Stomach (tissue), 9 donors: ENCODE measurements around the gene SPP1. TPM values are rescaled to one million over a fixed set of nuclear protein-coding genes. Genes with fewer than 3 reads are reported as not detected.

Source experiments
- DNase-seq, 2 donors: peaks; one replicate each; pipeline versions ENCODE4 v3.0.0 to v3.0.0-alpha.2; 2013 to 2019
- H3K27ac ChIP-seq, 5 donors: fragments of 200-600 bp in 4 of 5; sonication (generic) in 4 of 5; one replicate each; pipeline ENCODE4 v1.5.1; 2013 to 2019; ENCODE audit warnings: mild to moderate bottlenecking in 1 of 5, moderate library complexity in 1 of 5
- H3K27me3 ChIP-seq, 3 donors: fragments of 200-600 bp; sonication (generic); one replicate each; pipeline ENCODE4 v1.5.1; 2017 to 2019; ENCODE audit warnings: mixed run types in 1 of 3
- H3K36me3 ChIP-seq, 4 donors: fragments of 200-600 bp; sonication (generic); 1 replicate in 3 of 4; 2 replicates in 1 of 4; pipeline ENCODE4 v1.5.1; 2016 to 2019
- H3K4me1 ChIP-seq, 4 donors: fragments of 200-600 bp; sonication (generic); one replicate each; pipeline ENCODE4 v1.5.1; 2016 to 2019
- H3K4me3 ChIP-seq, 4 donors: fragments of 200-600 bp; sonication (generic) in 3 of 4; one replicate each; pipeline ENCODE4 v1.5.1; 2016 to 2019; ENCODE audit warnings: mild to moderate bottlenecking in 1 of 4
- H3K9me3 ChIP-seq, 4 donors: fragments of 200-600 bp; sonication (generic); one replicate each; pipeline ENCODE4 v1.5.1; 2016 to 2019
- EP300 ChIP-seq: sonication (generic); formaldehyde crosslinking; IDR thresholded peaks from one replicate; pipeline ENCODE4 v1.6.1; 2017; ENCODE audit warnings: antibody characterized with exemption
- POLR2A ChIP-seq, 4 donors: fragments of 450-650 bp; IDR thresholded peaks; one replicate each; pipeline ENCODE4 v1.6.1; 2016; ENCODE audit warnings: antibody characterized with exemption in 4 of 4, control low read depth in 2 of 4, mild to moderate bottlenecking in 1 of 4, moderate library complexity in 1 of 4
- POLR2AphosphoS5 ChIP-seq, 3 donors: sonication (generic); formaldehyde crosslinking; IDR thresholded peaks; one replicate each; pipeline ENCODE4 v1.6.1; 2016; ENCODE audit warnings: antibody characterized with exemption in 3 of 3
- WGBS, 5 donors: extraction: QIAGEN DNeasy Blood & Tissue Kit in 3 of 5; methylation state at CpG; one replicate each; pipeline versions ENCODE4 v1.1.5 to v1.1.7; 2013 to 2018; 5-methylcytosine and 5-hydroxymethylcytosine counted together
- intact Hi-C: fragments of 100-400 bp; cut with DNase I; formaldehyde crosslinking; loops from one replicate; pipeline ENCODE4 v1.15.1; 2023; ENCODE audit warnings: low total_unique reads
- polyA plus RNA-seq, 3 donors: library from polyadenylated mRNA; stranded (reverse); fragments of 200-250 nt; gene quantifications; one replicate each; pipeline ENCODE4 v1.2.3, GENCODE V29; 2013
- total RNA-seq, 5 donors: library from RNA; depleted of rRNA; stranded (reverse); fragments of >200 nt; gene quantifications; one replicate each; pipeline versions ENCODE4 v1.1.0 to v1.2.3, GENCODE V29; 2014 to 2016
- TF ChIP-seq, protein P1 (sequence below), 7 experiments: fragments of 450-650 bp in 4 of 7; fragments of 200-600 bp in 3 of 7; sonication (generic) in 3 of 7; IDR thresholded peaks; one replicate each; pipeline ENCODE4 v1.5.1; 2016 to 2019; ENCODE audit warnings: antibody characterized with exemption in 7 of 7, control low read depth in 2 of 7, mild to moderate bottlenecking in 1 of 7
- donor health status: healthy with polysubstance abuse.
- donor health status: Bipolar disorder and iron deficiency.
- donor health status: healthy.

SPP1 gene
- total and polyA plus RNA-seq, 8 donors: 2.3 to 80.8 (median 10.9) TPM

DNA sequence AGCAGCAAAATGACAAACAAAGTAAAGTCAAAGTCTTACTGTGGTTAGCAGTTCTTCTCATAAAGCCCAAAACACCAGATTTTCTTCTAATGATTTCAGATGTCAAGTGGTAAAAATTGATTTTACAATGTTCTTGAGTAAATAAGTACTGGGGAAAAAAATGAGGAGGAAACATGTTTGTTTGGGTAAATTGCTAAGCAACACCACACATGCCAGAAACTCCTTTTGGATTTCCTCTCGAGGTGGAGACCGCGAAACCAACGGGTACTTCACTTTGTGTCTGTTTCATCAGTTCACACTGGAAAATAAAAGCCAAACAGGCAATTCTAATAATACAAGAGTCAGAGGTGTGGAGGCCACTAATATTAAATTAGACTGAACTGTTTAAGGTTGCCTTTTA, 27.3 kb downstream of the SPP1 start:
- DNase-seq: no peak
- Histone ChIP-seq H3K27ac (no peak overlapping the region), H3K4me1 (peaks cover 4 to 19% (median 7%) of the 10 kb centered on the region in 4 donors), H3K27me3 (no peaks in the 10 kb centered on the region), H3K36me3 (no peaks in the 10 kb centered on the region), H3K9me3 (no peaks in the 10 kb centered on the region), H3K4me3 (no peak overlapping the region)
- TF ChIP-seq POLR2AphosphoS5 (IDR thresholded peaks at IDR 0.05) (no peak), POLR2A (IDR thresholded peaks at IDR 0.05) (no peak), EP300 (no peak)
- TF ChIP-seq, protein P1, sequence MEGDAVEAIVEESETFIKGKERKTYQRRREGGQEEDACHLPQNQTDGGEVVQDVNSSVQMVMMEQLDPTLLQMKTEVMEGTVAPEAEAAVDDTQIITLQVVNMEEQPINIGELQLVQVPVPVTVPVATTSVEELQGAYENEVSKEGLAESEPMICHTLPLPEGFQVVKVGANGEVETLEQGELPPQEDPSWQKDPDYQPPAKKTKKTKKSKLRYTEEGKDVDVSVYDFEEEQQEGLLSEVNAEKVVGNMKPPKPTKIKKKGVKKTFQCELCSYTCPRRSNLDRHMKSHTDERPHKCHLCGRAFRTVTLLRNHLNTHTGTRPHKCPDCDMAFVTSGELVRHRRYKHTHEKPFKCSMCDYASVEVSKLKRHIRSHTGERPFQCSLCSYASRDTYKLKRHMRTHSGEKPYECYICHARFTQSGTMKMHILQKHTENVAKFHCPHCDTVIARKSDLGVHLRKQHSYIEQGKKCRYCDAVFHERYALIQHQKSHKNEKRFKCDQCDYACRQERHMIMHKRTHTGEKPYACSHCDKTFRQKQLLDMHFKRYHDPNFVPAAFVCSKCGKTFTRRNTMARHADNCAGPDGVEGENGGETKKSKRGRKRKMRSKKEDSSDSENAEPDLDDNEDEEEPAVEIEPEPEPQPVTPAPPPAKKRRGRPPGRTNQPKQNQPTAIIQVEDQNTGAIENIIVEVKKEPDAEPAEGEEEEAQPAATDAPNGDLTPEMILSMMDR (IDR thresholded peaks at IDR 0.05): no peak
- intact Hi-C loops: no loop called here
- 41 to 73% (median 58%) methylated on average over 4 of the region's 4 CpGs for WGBS, 5 donors

- peaks cover 6 to 20% (median 8%) of the 10 kb centered on the region in 4 donors for H3K4me1 ChIP-seq
- 48 to 71% (median 70%) methylated on average over 3 of the region's 3 CpGs for WGBS, 5 donors
- no peak for DNase-seq
- H3K9me3 ChIP-seq: no peaks in the 10 kb centered on the region
- intact Hi-C loops: no loop called here
- H3K36me3 ChIP-seq: no peaks in the 10 kb centered on the region
- H3K27me3 ChIP-seq: no peaks in the 10 kb centered on the region
- no peak for TF ChIP-seq POLR2A (IDR thresholded peaks at IDR 0.05)
- TF ChIP-seq, protein P1 (IDR thresholded peaks at IDR 0.05): no peak
- TF ChIP-seq POLR2AphosphoS5 (IDR thresholded peaks at IDR 0.05): no peak
- no peak for TF ChIP-seq EP300
- no peak overlapping the region for H3K27ac ChIP-seq
- H3K4me3 ChIP-seq: no peak overlapping the region
Measured at GRCh38 chr4:88003261-88003660, 27.7 kb downstream of the SPP1 start.

DNA sequence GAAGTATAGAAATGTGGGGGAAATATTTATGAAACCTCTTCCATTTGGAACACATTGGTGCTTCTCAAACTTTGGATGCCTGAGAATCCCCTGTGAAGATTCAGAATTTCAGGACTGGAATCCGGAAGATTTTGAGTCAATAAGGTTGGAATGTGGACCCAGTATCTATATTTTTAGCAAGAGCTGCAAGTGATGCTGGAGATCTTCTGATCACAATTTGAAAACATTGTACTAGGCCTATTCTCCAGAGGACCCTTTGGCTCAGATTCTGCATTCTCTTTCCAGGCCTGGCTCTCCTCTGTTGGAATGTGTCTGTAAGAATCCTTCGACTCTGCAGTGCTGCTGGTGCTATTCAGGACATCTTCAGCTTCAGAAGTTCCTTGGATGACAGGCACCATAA, 29.6 kb downstream of the SPP1 start:
- no peaks in the 10 kb centered on the region for H3K9me3 ChIP-seq
- no peak overlapping the region for H3K4me3 ChIP-seq
- no peaks in the 10 kb centered on the region for H3K27me3 ChIP-seq
- WGBS, 5 donors: 76 to 92% (median 82%) methylated on average over 2 of the region's 2 CpGs
- peak in 1 of 2 donors; percentile 47 for DNase-seq
- no peaks in the 10 kb centered on the region for H3K36me3 ChIP-seq
- H3K27ac ChIP-seq: no peak overlapping the region
- intact Hi-C loops: no loop called here
- no peak for TF ChIP-seq POLR2A (IDR thresholded peaks at IDR 0.05)
- TF ChIP-seq POLR2AphosphoS5 (IDR thresholded peaks at IDR 0.05): no peak
- TF ChIP-seq, protein P1 (IDR thresholded peaks at IDR 0.05): no peak
- no peak for TF ChIP-seq EP300
- peaks cover 6 to 38% (median 20%) of the 10 kb centered on the region in 4 donors for H3K4me1 ChIP-seq

GRCh38 chr4:88005946-88006345, 30.4 kb downstream of the SPP1 start:
- intact Hi-C loops: no loop called here
- peaks cover 6 to 46% (median 28%) of the 10 kb centered on the region in 4 donors for H3K4me1 ChIP-seq
- no peak overlapping the region for H3K27ac ChIP-seq
- no peak overlapping the region for H3K4me3 ChIP-seq
- no peak for DNase-seq
- no peaks in the 10 kb centered on the region for H3K9me3 ChIP-seq
- H3K36me3 ChIP-seq: no peaks in the 10 kb centered on the region
- H3K27me3 ChIP-seq: no peaks in the 10 kb centered on the region
- 96 to 97% (median 97%) methylated on average over 10 of the region's 10 CpGs for WGBS, 5 donors
- no peak for TF ChIP-seq POLR2AphosphoS5 (IDR thresholded peaks at IDR 0.05)
- no peak for TF ChIP-seq POLR2A (IDR thresholded peaks at IDR 0.05)
- TF ChIP-seq, protein P1 (IDR thresholded peaks at IDR 0.05): no peak
- no peak for TF ChIP-seq EP300
